ENCODE data around the gene ENOX1.

The ENOX1 gene

GRCh38 chr13:43227721-43228120, 559.1 kb downstream of the ENOX1 start:
- H3K23ac ChIP-seq (ENCODE audit: low read length in 2 of 2), result no peak overlapping the region
- H4K8ac ChIP-seq (ENCODE audit: low read length), result no peak overlapping the region
- no peaks in the 10 kb centered on the region for H3K27me3 ChIP-seq (ENCODE audit: control insufficient read depth in 1 of 2, insufficient read depth in 1 of 2, low read length in 2 of 2)
- peaks cover 6% of the 10 kb centered on the region for H3K4me1 ChIP-seq (ENCODE audit: control insufficient read depth, insufficient read depth, low read depth, low read length)
- no peak overlapping the region for H2BK120ac ChIP-seq (ENCODE audit: low read depth, low read length)
- no peak overlapping the region for H2AFZ ChIP-seq (ENCODE audit: low read depth, low read length)
- H3K9ac ChIP-seq (ENCODE audit: low read length), result no peak overlapping the region
- H4K91ac ChIP-seq (ENCODE audit: low read length), result no peak overlapping the region
- H3K79me1 ChIP-seq (replicated peaks; ENCODE audit: low read length, poor library complexity, severe bottlenecking), result no peaks in the 10 kb centered on the region
- no peak overlapping the region for H2BK12ac ChIP-seq (ENCODE audit: low read length in 2 of 2)
- DNase-seq, result peak; percentile 62
- no peaks in the 10 kb centered on the region for H3K9me3 ChIP-seq (ENCODE audit: control insufficient read depth, low read length)
- no peak overlapping the region for H3K18ac ChIP-seq (ENCODE audit: low read depth in 1 of 2, low read length in 2 of 2)
- H3K36me3 ChIP-seq (ENCODE audit: control insufficient read depth in 1 of 2, insufficient read depth in 2 of 2, low read depth in 1 of 2, low read length in 2 of 2), result peaks cover 0 to 7% of the 10 kb centered on the region in 2 experiments
- H3K14ac ChIP-seq (ENCODE audit: low read length in 2 of 2), result no peak overlapping the region
- H2BK15ac ChIP-seq (ENCODE audit: low read depth, poor library complexity, severe bottlenecking), result no peak overlapping the region
- H3K4me2 ChIP-seq (ENCODE audit: low read length, poor library complexity, severe bottlenecking), result no peak overlapping the region
- H2BK5ac ChIP-seq (ENCODE audit: low read depth, low read length, poor library complexity, severe bottlenecking), result no peak overlapping the region
- 14% methylated on average over 2 of the region's 2 CpGs for WGBS
- no peak overlapping the region for H2AK5ac ChIP-seq (ENCODE audit: low read length, severe bottlenecking)
- no peak overlapping the region for H3K4ac ChIP-seq (ENCODE audit: low read depth in 1 of 2, low read length in 2 of 2)
- no peak overlapping the region for H3K4me3 ChIP-seq (ENCODE audit: insufficient read depth in 1 of 2, low read depth in 1 of 2, low read length in 2 of 2)
- H3K27ac ChIP-seq (ENCODE audit: low read length, poor library complexity, severe bottlenecking), result no peak overlapping the region

- Histone ChIP-seq H3K36me3 (ENCODE audit: control insufficient read depth in 1 of 2, insufficient read depth in 2 of 2, low read depth in 1 of 2, low read length in 2 of 2) (peaks cover 0 to 12% of the 10 kb centered on the region in 2 experiments), H3K4me2 (ENCODE audit: low read length, poor library complexity, severe bottlenecking) (no peak overlapping the region), H3K14ac (ENCODE audit: low read length in 2 of 2) (no peak overlapping the region), H2BK5ac (ENCODE audit: low read depth, low read length, poor library complexity, severe bottlenecking) (no peak overlapping the region), H2BK12ac (ENCODE audit: low read length in 2 of 2) (no peak overlapping the region), H3K23ac (ENCODE audit: low read length in 2 of 2) (no peak overlapping the region), H3K79me1 (replicated peaks; ENCODE audit: low read length, poor library complexity, severe bottlenecking) (no peaks in the 10 kb centered on the region), H4K91ac (ENCODE audit: low read length) (no peak overlapping the region), H2BK120ac (ENCODE audit: low read depth, low read length) (no peak overlapping the region), H3K9me3 (ENCODE audit: control insufficient read depth, low read length) (no peaks in the 10 kb centered on the region), H4K8ac (ENCODE audit: low read length) (no peak overlapping the region), H3K4me1 (ENCODE audit: control insufficient read depth, insufficient read depth, low read depth, low read length) (peaks cover 2% of the 10 kb centered on the region), H2AFZ (ENCODE audit: low read depth, low read length) (no peak overlapping the region), H2BK15ac (ENCODE audit: low read depth, poor library complexity, severe bottlenecking) (no peak overlapping the region), H3K27ac (ENCODE audit: low read length, poor library complexity, severe bottlenecking) (no peak overlapping the region), H3K9ac (ENCODE audit: low read length) (no peak overlapping the region), H3K27me3 (ENCODE audit: control insufficient read depth in 1 of 2, insufficient read depth in 1 of 2, low read length in 2 of 2) (no peaks in the 10 kb centered on the region), H2AK5ac (ENCODE audit: low read length, severe bottlenecking) (no peak overlapping the region), H3K4me3 (ENCODE audit: insufficient read depth in 1 of 2, low read depth in 1 of 2, low read length in 2 of 2) (no peak overlapping the region), H3K18ac (ENCODE audit: low read depth in 1 of 2, low read length in 2 of 2) (no peak overlapping the region), H3K4ac (ENCODE audit: low read depth in 1 of 2, low read length in 2 of 2) (no peak overlapping the region)
- 94% methylated on average over 2 of the region's 5 CpGs for WGBS
- no peak for DNase-seq
These were observed 563.6 kb downstream of the ENOX1 start for GRCh38 chr13:43223216-43223615.

- H3K18ac ChIP-seq (ENCODE audit: low read depth in 1 of 2, low read length in 2 of 2), result no peak overlapping the region
- DNase-seq, result no peak
- no peak overlapping the region for H3K23ac ChIP-seq (ENCODE audit: low read length in 2 of 2)
- H4K8ac ChIP-seq (ENCODE audit: low read length), result no peak overlapping the region
- H2AFZ ChIP-seq (ENCODE audit: low read depth, low read length), result no peak overlapping the region
- no peaks in the 10 kb centered on the region for H3K9me3 ChIP-seq (ENCODE audit: control insufficient read depth, low read length)
- no peak overlapping the region for H3K4me3 ChIP-seq (ENCODE audit: insufficient read depth in 1 of 2, low read depth in 1 of 2, low read length in 2 of 2)
- H3K4me2 ChIP-seq (ENCODE audit: low read length, poor library complexity, severe bottlenecking), result no peak overlapping the region
- peaks cover 2% of the 10 kb centered on the region for H3K4me1 ChIP-seq (ENCODE audit: control insufficient read depth, insufficient read depth, low read depth, low read length)
- H3K27me3 ChIP-seq (ENCODE audit: control insufficient read depth in 1 of 2, insufficient read depth in 1 of 2, low read length in 2 of 2), result no peaks in the 10 kb centered on the region
- H3K36me3 ChIP-seq (ENCODE audit: control insufficient read depth in 1 of 2, insufficient read depth in 2 of 2, low read depth in 1 of 2, low read length in 2 of 2), result peaks cover 0 to 12% of the 10 kb centered on the region in 2 experiments
- no peak overlapping the region for H2BK5ac ChIP-seq (ENCODE audit: low read depth, low read length, poor library complexity, severe bottlenecking)
- H3K14ac ChIP-seq (ENCODE audit: low read length in 2 of 2), result no peak overlapping the region
- no peak overlapping the region for H2AK5ac ChIP-seq (ENCODE audit: low read length, severe bottlenecking)
- no peak overlapping the region for H3K9ac ChIP-seq (ENCODE audit: low read length)
- H2BK12ac ChIP-seq (ENCODE audit: low read length in 2 of 2), result no peak overlapping the region
- no peak overlapping the region for H4K91ac ChIP-seq (ENCODE audit: low read length)
- H2BK15ac ChIP-seq (ENCODE audit: low read depth, poor library complexity, severe bottlenecking), result no peak overlapping the region
- WGBS, result 87% methylated on average over 6 of the region's 6 CpGs
- H3K4ac ChIP-seq (ENCODE audit: low read depth in 1 of 2, low read length in 2 of 2), result no peak overlapping the region
- H2BK120ac ChIP-seq (ENCODE audit: low read depth, low read length), result no peak overlapping the region
- H3K27ac ChIP-seq (ENCODE audit: low read length, poor library complexity, severe bottlenecking), result no peak overlapping the region
- no peaks in the 10 kb centered on the region for H3K79me1 ChIP-seq (replicated peaks; ENCODE audit: low read length, poor library complexity, severe bottlenecking)
These were observed 564.7 kb downstream of the ENOX1 start for GRCh38 chr13:43222086-43222485.

- Histone ChIP-seq H3K79me1 (replicated peaks; ENCODE audit: low read length, poor library complexity, severe bottlenecking) (no peaks in the 10 kb centered on the region), H3K23ac (ENCODE audit: low read length in 2 of 2) (no peak overlapping the region), H4K8ac (ENCODE audit: low read length) (no peak overlapping the region), H2AFZ (ENCODE audit: low read depth, low read length) (no peak overlapping the region), H2AK5ac (ENCODE audit: low read length, severe bottlenecking) (no peak overlapping the region), H3K4ac (ENCODE audit: low read depth in 1 of 2, low read length in 2 of 2) (no peak overlapping the region), H2BK12ac (ENCODE audit: low read length in 2 of 2) (no peak overlapping the region), H4K91ac (ENCODE audit: low read length) (no peak overlapping the region), H3K9ac (ENCODE audit: low read length) (no peak overlapping the region), H3K4me3 (ENCODE audit: insufficient read depth in 1 of 2, low read depth in 1 of 2, low read length in 2 of 2) (no peak overlapping the region), H2BK120ac (ENCODE audit: low read depth, low read length) (no peak overlapping the region), H3K27me3 (ENCODE audit: control insufficient read depth in 1 of 2, insufficient read depth in 1 of 2, low read length in 2 of 2) (no peaks in the 10 kb centered on the region), H3K36me3 (ENCODE audit: control insufficient read depth in 1 of 2, insufficient read depth in 2 of 2, low read depth in 1 of 2, low read length in 2 of 2) (peaks cover 0 to 12% of the 10 kb centered on the region in 2 experiments), H2BK5ac (ENCODE audit: low read depth, low read length, poor library complexity, severe bottlenecking) (no peak overlapping the region), H2BK15ac (ENCODE audit: low read depth, poor library complexity, severe bottlenecking) (no peak overlapping the region), H3K27ac (ENCODE audit: low read length, poor library complexity, severe bottlenecking) (no peak overlapping the region), H3K4me1 (ENCODE audit: control insufficient read depth, insufficient read depth, low read depth, low read length) (peaks cover 2% of the 10 kb centered on the region), H3K18ac (ENCODE audit: low read depth in 1 of 2, low read length in 2 of 2) (no peak overlapping the region), H3K14ac (ENCODE audit: low read length in 2 of 2) (no peak overlapping the region), H3K4me2 (ENCODE audit: low read length, poor library complexity, severe bottlenecking) (no peak overlapping the region), H3K9me3 (ENCODE audit: control insufficient read depth, low read length) (no peaks in the 10 kb centered on the region)
- WGBS, result 94% methylated on average over 1 of the region's 1 CpG
- no peak for DNase-seq
These were observed 565.2 kb downstream of the ENOX1 start for GRCh38 chr13:43221611-43222010.

Data from mesenchymal stem cell (in vitro differentiated cells and primary cell).